ENCODE data around the gene TSFM. TPM values are rescaled to one million over a fixed set of nuclear protein-coding genes. Genes with fewer than 3 reads are reported as not detected.
A peak's percentile ranks its signal among the peaks of the same experiment; 100 is the strongest.

The TSFM gene
- total and polyA plus RNA-seq, 9 of the 15 experiments (the other 6 are each of a cell fraction or from before 2014, with no cell fraction given): 44.6 to 198 (median 60.2) TPM

DNA sequence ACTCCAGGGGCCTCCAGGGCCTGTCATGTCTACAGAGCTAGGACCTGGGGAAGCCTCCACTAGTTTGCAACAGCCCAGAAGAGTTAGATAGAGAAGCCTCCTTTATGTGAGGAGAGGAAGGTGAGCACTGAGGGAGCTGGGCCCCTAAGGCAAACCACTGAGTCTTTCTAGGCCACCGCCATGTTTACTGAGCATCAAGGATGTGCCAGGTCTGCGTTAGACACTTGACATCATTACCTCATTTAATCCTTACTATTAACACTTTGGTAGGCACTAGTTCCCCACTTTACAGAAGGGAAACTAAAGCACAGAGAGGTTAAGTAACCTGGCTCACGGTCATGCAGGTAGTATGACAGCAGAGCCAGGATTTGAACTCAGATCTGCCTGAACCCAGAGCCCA lies 51.1 kb downstream of the TSFM start:
- no peak overlapping the region for H3K4me2 ChIP-seq (ENCODE audit: insufficient read depth, low read length)
- H3K4me3 ChIP-seq: no peak overlapping the region
- H3K36me3 ChIP-seq (ENCODE audit: control insufficient read depth, insufficient read depth, low read length): peaks cover 23% of the 10 kb centered on the region; the same call in 2 of the 3 replicates
- peaks cover 9% of the 10 kb centered on the region for H3K9me1 ChIP-seq (ENCODE audit: control insufficient read depth, insufficient read depth, low read length)
- peaks cover 32 to 37% of the 10 kb centered on the region in 2 experiments for H3K4me1 ChIP-seq (replicated peaks in 1 of 2; ENCODE audit: control insufficient read depth in 2 of 2, insufficient read depth in 2 of 2, low read length in 2 of 2)
- intact Hi-C loops (cut with micrococcal nuclease) (no loop called here), in situ Hi-C loops (cut with MboI) (no loop called here)
- peaks cover 73% of the 10 kb centered on the region for H4K20me1 ChIP-seq (replicated peaks; ENCODE audit: control insufficient read depth, insufficient read depth, low read length)
- H3K27me3 ChIP-seq (ENCODE audit: control insufficient read depth in 2 of 2, insufficient read depth in 2 of 2, low read length in 2 of 2): no peaks in the 10 kb centered on the region
- ChIA-PET POLR2A (interaction anchor here (0.8 to 3.2 kb wide), 7 partner anchors 10 to 87 kb away, joined by 3 to 30 read pairs (median 5); no protein-coding TSS in a partner anchor), CTCF (ENCODE audit: low intra/inter-chr PET ratio) (interaction anchor here (9.0 kb wide), 1 partner anchor 72 kb away, joined by 227 read pairs; no protein-coding TSS in a partner anchor)
- peak overlapping the region in 1 of 2 experiments; percentile 24; a peak in 1 of 4 replicates for H3K9ac ChIP-seq (ENCODE audit: insufficient read depth in 1 of 2, low read depth in 2 of 2, low read length in 2 of 2)
- BruUV-seq (replicated peaks): no TSS peak
- FAIRE-seq (no peak), ATAC-seq (no peak), DNase-seq (ENCODE audit: extremely low read depth in 1 of 4, low spot score in 3 of 4) (no peak)
- H2AFZ ChIP-seq (ENCODE audit: low read depth, low read length): no peak overlapping the region
- no peaks in the 10 kb centered on the region for H3K9me3 ChIP-seq (replicated peaks; ENCODE audit: control insufficient read depth, insufficient read depth, low read depth, low read length)
- 83% methylated on average over 3 of the region's 3 CpGs for WGBS (ENCODE audit: insufficient coverage, low coverage, missing lambda C conversion rate)
- TF ChIP-seq PYGO2 (tag; IDR thresholded peaks at IDR 0.05) (no peak), RAD21 (CRISPR knock-in tag; conservative IDR thresholded peaks at IDR 0.05 in 1 of 2, IDR thresholded peaks at IDR 0.05 in 1 of 2) (no peak), MEF2D (tag; conservative IDR thresholded peaks at IDR 0.05; ENCODE audit: low read depth) (no peak), MTA1 (IDR thresholded peaks at IDR 0.05; ENCODE audit: borderline replicate concordance) (no peak)
- TF ChIP-seq, protein P1, sequence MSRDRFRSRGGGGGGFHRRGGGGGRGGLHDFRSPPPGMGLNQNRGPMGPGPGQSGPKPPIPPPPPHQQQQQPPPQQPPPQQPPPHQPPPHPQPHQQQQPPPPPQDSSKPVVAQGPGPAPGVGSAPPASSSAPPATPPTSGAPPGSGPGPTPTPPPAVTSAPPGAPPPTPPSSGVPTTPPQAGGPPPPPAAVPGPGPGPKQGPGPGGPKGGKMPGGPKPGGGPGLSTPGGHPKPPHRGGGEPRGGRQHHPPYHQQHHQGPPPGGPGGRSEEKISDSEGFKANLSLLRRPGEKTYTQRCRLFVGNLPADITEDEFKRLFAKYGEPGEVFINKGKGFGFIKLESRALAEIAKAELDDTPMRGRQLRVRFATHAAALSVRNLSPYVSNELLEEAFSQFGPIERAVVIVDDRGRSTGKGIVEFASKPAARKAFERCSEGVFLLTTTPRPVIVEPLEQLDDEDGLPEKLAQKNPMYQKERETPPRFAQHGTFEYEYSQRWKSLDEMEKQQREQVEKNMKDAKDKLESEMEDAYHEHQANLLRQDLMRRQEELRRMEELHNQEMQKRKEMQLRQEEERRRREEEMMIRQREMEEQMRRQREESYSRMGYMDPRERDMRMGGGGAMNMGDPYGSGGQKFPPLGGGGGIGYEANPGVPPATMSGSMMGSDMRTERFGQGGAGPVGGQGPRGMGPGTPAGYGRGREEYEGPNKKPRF (IDR thresholded peaks at IDR 0.05; ENCODE audit: low read depth, low read length): no peak
- TF ChIP-seq, protein P2, sequence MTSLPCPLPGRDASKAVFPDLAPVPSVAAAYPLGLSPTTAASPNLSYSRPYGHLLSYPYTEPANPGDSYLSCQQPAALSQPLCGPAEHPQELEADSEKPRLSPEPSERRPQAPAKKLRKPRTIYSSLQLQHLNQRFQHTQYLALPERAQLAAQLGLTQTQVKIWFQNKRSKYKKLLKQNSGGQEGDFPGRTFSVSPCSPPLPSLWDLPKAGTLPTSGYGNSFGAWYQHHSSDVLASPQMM (CRISPR knock-in tag; IDR thresholded peaks at IDR 0.05): no peak
- H3K27ac ChIP-seq (ENCODE audit: extremely low read depth, low read depth, low read length): no peak overlapping the region
- H3K79me2 ChIP-seq (ENCODE audit: control insufficient read depth, insufficient read depth, low read length): peaks cover 89% of the 10 kb centered on the region

All from K562 (cell line).